HG02798 (cell line): ENCODE results near the gene PTH.

Experiments
- ATAC-seq: cut with Tn5 transposase; IDR thresholded peaks from one replicate; pipeline ENCODE4 v1.9.1; 2021; ENCODE audit warnings: mild to moderate bottlenecking; ENCODE audit not compliant: unreplicated experiment, poor library complexity

PTH gene

DNA sequence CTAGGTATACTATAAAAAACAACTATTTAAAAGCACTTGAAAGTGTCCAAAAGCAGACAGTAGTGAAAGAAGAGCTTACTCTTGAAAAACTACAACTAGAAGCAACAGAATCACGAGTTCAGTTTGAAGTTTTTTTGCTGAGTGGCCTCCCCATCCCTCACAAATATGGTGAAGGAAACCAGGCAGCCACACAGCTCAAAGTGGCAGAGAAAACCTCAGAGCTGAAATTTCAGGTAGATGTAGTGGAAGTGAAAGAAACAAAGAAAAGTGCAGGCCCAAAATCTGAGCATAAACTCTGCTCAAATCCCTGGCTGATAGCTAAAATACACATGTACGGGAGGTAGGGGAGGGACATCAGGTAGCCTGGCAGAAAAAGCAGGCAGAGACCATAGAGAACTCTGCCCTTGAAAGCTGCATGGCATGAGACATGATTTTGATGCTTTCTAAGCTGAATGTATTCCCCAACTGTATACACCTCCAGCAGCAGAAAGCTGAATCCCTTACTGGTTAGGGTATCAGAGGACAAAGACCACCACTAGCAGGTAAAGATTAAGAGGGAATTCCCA lies 44.9 kb downstream of the PTH start:
- ATAC-seq, result no peak

DNA sequence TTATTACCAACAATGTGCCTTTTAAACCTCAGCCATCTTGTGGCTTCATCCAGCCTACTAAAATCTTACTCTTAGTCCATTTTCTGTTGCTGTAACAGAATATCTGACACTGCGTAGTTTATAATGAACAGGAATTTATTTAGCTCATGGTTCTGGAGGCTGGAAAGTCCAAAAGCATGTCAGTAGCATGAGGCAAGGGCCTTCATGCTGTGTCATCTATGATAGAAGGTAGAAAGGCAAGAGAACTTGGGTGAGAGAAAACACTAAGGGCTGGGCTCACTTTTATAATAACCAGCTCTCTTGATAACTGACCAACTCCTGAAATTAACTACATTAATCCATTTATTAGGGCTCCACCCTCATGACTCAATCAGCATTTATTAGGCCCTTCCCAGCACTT lies 46.3 kb downstream of the PTH start:
- ATAC-seq, result no peak

- no peak for ATAC-seq
Observed at GRCh38 chr11:13448876-13449275, 46.9 kb downstream of the PTH start.

- no peak for ATAC-seq
Observed at GRCh38 chr11:13446444-13446843, 49.4 kb downstream of the PTH start.

- ATAC-seq, result no peak
Observed at GRCh38 chr11:13445588-13445987, 50.2 kb downstream of the PTH start.
